Keratinocyte (primary cell): ENCODE results near the gene TOGARAM1.

Experiments
- CTCF ChIP-seq, 3 experiments: IDR thresholded peaks in 1 of 3; conservative IDR thresholded peaks in 1 of 3; optimal IDR thresholded peaks in 1 of 3; 2 replicates in 2 of 3; 3 replicates in 1 of 3; pipeline versions ENCODE3 to v1.5.1; 2011; ENCODE audit warnings: low read length in 3 of 3, mild to moderate bottlenecking in 3 of 3, moderate library complexity in 2 of 3, control low read depth in 1 of 3, inconsistent platforms in 1 of 3; ENCODE audit not compliant: insufficient read depth in 2 of 3; ENCODE audit errors: extremely low read depth in 1 of 3
- EZH2 ChIP-seq: IDR thresholded peaks from one replicate; pipeline ENCODE4 v1.6.1; 2012; ENCODE audit warnings: inconsistent platforms, mild to moderate bottlenecking, low read length, moderate library complexity

DNA sequence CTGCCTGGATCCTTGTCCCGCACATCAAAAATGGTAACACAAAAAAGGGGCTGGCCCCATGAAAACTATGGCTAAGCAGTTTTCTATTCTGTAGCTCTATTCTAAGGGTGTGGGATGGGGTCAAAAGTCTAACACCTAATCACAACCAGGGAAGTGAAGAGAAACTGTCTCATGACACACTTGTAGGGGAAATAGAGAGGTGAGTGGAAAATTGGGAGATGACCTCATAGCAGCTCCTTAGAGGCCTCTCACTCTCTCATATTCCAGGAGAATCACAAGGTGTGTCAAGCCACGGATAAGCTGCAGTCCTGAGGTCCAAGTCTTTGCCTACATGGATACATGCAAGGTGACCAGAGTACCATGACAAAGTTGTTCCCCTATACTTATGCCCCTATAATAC, 10.9 kb upstream of the TOGARAM1 start:
- TF ChIP-seq CTCF (optimal IDR thresholded peaks at IDR 0.05 in 1 of 3, IDR thresholded peaks at IDR 0.05 in 1 of 3, conservative IDR thresholded peaks at IDR 0.05 in 1 of 3; ENCODE audit: extremely low read depth in 1 of 3, insufficient read depth in 2 of 3, low read length in 3 of 3) = no peak
- no peak for TF ChIP-seq EZH2
